GM10266 (cell line): ENCODE measurements around the gene RNF144A.

ENCODE experiments used
- DNase-seq: peaks from one replicate; pipeline ENCODE4 v3.0.0; 2012; ENCODE audit errors: extremely low spot score
- CTCF ChIP-seq: IDR thresholded peaks from 2 replicates; pipeline ENCODE4 v1.5.1; 2012; ENCODE audit warnings: mild to moderate bottlenecking, low read depth; ENCODE audit not compliant: control insufficient read depth, insufficient read depth; ENCODE audit errors: missing control alignments

RNF144A gene

GRCh38 chr2:6957910-6958615 lies 40.9 kb downstream of the RNF144A start:
- DNase-seq, result no peak
- no peak for TF ChIP-seq CTCF

DNA sequence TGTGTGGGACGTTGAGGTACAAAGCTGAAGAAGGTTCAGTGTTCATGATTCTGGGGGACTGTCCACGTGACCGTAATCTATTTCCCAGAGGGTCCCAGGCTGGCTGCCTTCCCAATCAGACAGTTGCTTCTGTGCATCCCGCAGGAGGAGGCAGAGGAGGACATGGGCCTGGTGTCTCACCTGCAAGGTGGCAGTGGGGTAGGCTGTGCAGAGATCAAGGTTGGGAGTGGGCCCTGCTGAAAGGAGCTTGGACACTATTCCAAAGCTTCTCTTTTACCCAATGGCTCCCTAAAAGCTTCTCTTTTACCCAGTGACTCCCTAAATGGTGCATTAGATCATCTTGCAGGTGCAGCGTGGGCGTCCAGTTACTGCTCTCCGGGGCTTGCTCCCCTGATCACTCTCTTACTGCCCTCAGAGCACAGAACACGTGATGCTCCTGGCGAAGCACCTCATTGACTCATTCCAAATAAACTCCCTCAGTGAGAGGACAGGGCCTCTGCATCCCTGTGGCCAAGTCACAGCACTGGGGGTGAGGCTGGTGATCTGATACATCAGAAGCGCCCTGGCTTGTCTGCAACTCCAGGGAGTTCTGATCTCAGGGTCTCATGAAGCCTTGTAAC lies 41.5 kb downstream of the RNF144A start:
- DNase-seq, result no peak
- TF ChIP-seq CTCF, result no peak

GRCh38 chr2:6959751-6960150 lies 42.5 kb downstream of the RNF144A start:
- TF ChIP-seq CTCF, result no peak
- DNase-seq, result no peak

DNA sequence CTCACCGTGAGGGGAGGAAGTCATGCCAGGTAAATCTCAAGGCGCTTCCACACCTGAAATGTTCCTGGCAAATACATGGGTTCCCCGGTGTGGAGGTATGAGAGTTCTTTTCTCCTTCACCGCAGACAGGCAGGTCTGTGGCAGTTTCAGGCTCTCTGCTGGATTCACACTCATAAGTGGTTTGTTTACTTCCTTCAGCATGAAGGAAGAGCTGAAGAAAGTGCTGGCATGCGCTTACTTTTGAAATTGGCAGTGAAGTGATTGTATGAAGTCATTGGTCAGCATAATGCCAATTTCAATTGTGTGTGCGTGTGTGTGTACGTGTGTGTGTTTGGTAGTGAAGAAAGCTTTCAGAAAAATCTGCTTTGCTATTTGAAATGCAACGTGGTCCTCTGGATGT lies 43.4 kb downstream of the RNF144A start:
- no peak for DNase-seq
- no peak for TF ChIP-seq CTCF

DNA sequence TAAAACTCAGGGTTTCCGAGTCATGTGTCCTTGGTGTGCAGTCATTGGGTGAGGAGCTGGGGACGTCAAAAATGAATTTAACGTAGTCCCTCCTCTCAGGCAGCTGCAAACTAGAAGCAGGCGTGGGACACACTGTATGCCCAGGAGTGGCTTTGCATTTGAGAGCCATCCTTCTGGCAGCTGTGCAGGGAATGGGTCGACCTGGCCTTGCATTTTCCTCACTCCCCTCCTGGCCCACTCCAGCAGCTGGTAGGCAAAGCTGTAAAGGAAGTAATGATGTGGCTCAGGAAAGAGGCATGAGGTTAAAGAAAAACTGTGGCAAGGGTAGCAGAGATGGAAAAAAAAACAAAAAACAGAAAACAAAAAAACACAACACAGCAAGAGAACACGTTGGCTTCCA lies 46.5 kb downstream of the RNF144A start:
- DNase-seq, result no peak
- TF ChIP-seq CTCF, result no peak

- no peak for DNase-seq
- TF ChIP-seq CTCF, result no peak
Measured at GRCh38 chr2:6965071-6965795, 48.0 kb downstream of the RNF144A start.
